ENCODE data around the gene LMX1A.

LMX1A gene

GRCh38 chr1:165162671-165163241 lies 193.8 kb downstream of the LMX1A start:
- no peak for DNase-seq (ENCODE audit: low read depth)

- DNase-seq (ENCODE audit: low read depth) = no peak
Measured at GRCh38 chr1:165161130-165161529, 195.4 kb downstream of the LMX1A start.

- no peak for DNase-seq (ENCODE audit: low read depth)
Measured at GRCh38 chr1:165153182-165153581, 203.3 kb downstream of the LMX1A start.

GRCh38 chr1:165152727-165153126 lies 203.8 kb downstream of the LMX1A start:
- DNase-seq (ENCODE audit: low read depth) = no peak

GRCh38 chr1:165152109-165152508 lies 204.4 kb downstream of the LMX1A start:
- no peak for DNase-seq (ENCODE audit: low read depth)

All from stimulated activated CD8-positive, alpha-beta memory T cell treated with anti-CD3 and anti-CD28 coated beads, Interleukin-4, amount 100 ng/mL, for 24 hours (primary cell).